GM23338 (cell line): Measurements from ENCODE around the gene FIP1L1. TPM values are rescaled to one million over a fixed set of nuclear protein-coding genes. Genes with fewer than 3 reads are reported as not detected.

ENCODE experiments used
- ATAC-seq: fragments of 200-7000 bp; cut with Tn5 transposase; 3 replicates; pipeline ENCODE4 v1.9.1; 2020
- DNase-seq: peaks from one replicate; pipeline ENCODE4 v3.0.0-alpha.2; 2015; ENCODE audit warnings: low spot score
- H2AFZ ChIP-seq: fragments of 200-600 bp; sonication (generic); 2 replicates; pipeline ENCODE4 v1.8.0; 2016; ENCODE audit warnings: antibody characterized with exemption, mild to moderate bottlenecking, moderate library complexity
- H3F3A ChIP-seq: fragments of 200-600 bp; sonication (generic); replicated peaks from 2 replicates; pipeline ENCODE4 v1.8.0; 2017; ENCODE audit warnings: antibody characterized with exemption, mixed run types, low read depth
- H3K27ac ChIP-seq: fragments of 200-600 bp; sonication (generic); 2 replicates; pipeline ENCODE4 v1.6.1; 2016; ENCODE audit warnings: low read depth
- H3K27me3 ChIP-seq: fragments of 200-600 bp; sonication (generic); 2 replicates; pipeline ENCODE4 v1.8.0; 2016; ENCODE audit warnings: mild to moderate bottlenecking, mixed run types, moderate library complexity; ENCODE audit not compliant: insufficient read depth
- H3K36me3 ChIP-seq: fragments of 200-600 bp; sonication (generic); 2 replicates; pipeline ENCODE4 v1.8.0; 2016; ENCODE audit warnings: mild to moderate bottlenecking; ENCODE audit not compliant: insufficient read depth
- H3K4me1 ChIP-seq: fragments of 200-600 bp; sonication (generic); 2 replicates; pipeline ENCODE4 v1.8.0; 2016; ENCODE audit warnings: mild to moderate bottlenecking, moderate library complexity; ENCODE audit not compliant: insufficient read depth
- H3K4me2 ChIP-seq: fragments of 200-600 bp; sonication (generic); 2 replicates; pipeline ENCODE4 v1.7.1; 2017; ENCODE audit warnings: mixed run types
- H3K4me3 ChIP-seq: fragments of 200-600 bp; sonication (generic); 2 replicates; pipeline ENCODE4 v1.6.1; 2016; ENCODE audit warnings: mixed run types
- H3K79me2 ChIP-seq: fragments of 200-600 bp; sonication (generic); replicated peaks from 2 replicates; pipeline ENCODE4 v1.8.0; 2017; ENCODE audit warnings: mild to moderate bottlenecking; ENCODE audit not compliant: insufficient read depth
- H3K9me2 ChIP-seq: fragments of 200-600 bp; sonication (generic); 2 replicates; pipeline ENCODE4 v1.8.0; 2017; ENCODE audit not compliant: insufficient read depth
- H4K20me1 ChIP-seq: fragments of 200-600 bp; sonication (generic); replicated peaks from 2 replicates; pipeline ENCODE4 v1.8.0; 2017; ENCODE audit warnings: mild to moderate bottlenecking; ENCODE audit not compliant: insufficient read depth
- H3K27ac Mint-ChIP-seq: 2 replicates; pipeline ENCODE4 v1.8.0; 2020; ENCODE audit warnings: inconsistent platforms, mild to moderate bottlenecking, moderate library complexity, mixed read lengths
- H3K27me3 Mint-ChIP-seq: 3 replicates; pipeline ENCODE4 v1.8.0; 2022; ENCODE audit warnings: low read depth, mild to moderate bottlenecking, moderate library complexity, mixed read lengths, inconsistent platforms; ENCODE audit not compliant: insufficient read depth, poor library complexity
- H3K36me3 Mint-ChIP-seq: 3 replicates; pipeline ENCODE4 v1.8.0; 2021; ENCODE audit warnings: low read depth, mild to moderate bottlenecking, inconsistent platforms, moderate library complexity, mixed read lengths
- H3K4me1 Mint-ChIP-seq: 3 replicates; pipeline ENCODE4 v1.8.0; 2020; ENCODE audit warnings: mild to moderate bottlenecking, inconsistent platforms, mixed read lengths
- H3K4me3 Mint-ChIP-seq: 3 replicates; pipeline ENCODE4 v1.8.0; 2021; ENCODE audit warnings: moderate library complexity, mild to moderate bottlenecking, inconsistent platforms, mixed read lengths
- H3K9me3 Mint-ChIP-seq: 3 replicates; pipeline ENCODE4 v1.8.0; 2020; ENCODE audit warnings: moderate library complexity, mild to moderate bottlenecking, inconsistent platforms, mixed read lengths
- POLR2AphosphoS5 ChIP-seq: IDR thresholded peaks from 2 replicates; pipeline ENCODE4 v1.6.1; 2016; ENCODE audit warnings: antibody characterized with exemption, low read depth
- STAT1 ChIP-seq: IDR thresholded peaks from one replicate; pipeline ENCODE4 v1.6.1; 2016; ENCODE audit warnings: antibody characterized with exemption; ENCODE audit not compliant: unreplicated experiment
- ZNF331 ChIP-seq: fragments of 250-450 bp; sonication (Bioruptor Pico); IDR thresholded peaks from 2 replicates; pipeline ENCODE4 v1.5.0; 2020; ENCODE audit warnings: low read depth, mild to moderate bottlenecking, moderate library complexity
- polyA plus RNA-seq: library from polyadenylated mRNA; unstranded; fragments of >200 nt; fragmentation: Nextera tagmentation; extraction: Ambion mirVana; gene quantifications from 2 replicates; pipeline ENCODE4 v1.2.1, GENCODE V29; 2016
- total RNA-seq: library from RNA; depleted of rRNA; stranded (reverse); fragments of >200 nt; shearing (Covaris generic); gene quantifications from 2 replicates; pipeline ENCODE4 v1.2.3, GENCODE V29; 2014
- TF ChIP-seq, protein P1 (sequence below): IDR thresholded peaks from one replicate; pipeline ENCODE4 v1.6.1; 2018; ENCODE audit warnings: antibody characterized with exemption; ENCODE audit not compliant: unreplicated experiment
- TF ChIP-seq, protein P2 (sequence below): IDR thresholded peaks from 2 replicates; pipeline ENCODE4 v1.6.1; 2016; ENCODE audit warnings: antibody characterized with exemption
- TF ChIP-seq, protein P3 (sequence below), 2 experiments: fragments of 200-600 bp in 1 of 2; sonication (generic) in 1 of 2; conservative IDR thresholded peaks; 2 replicates each; pipeline versions ENCODE4 v1.5.1 to v1.6.1; 2016 to 2017; ENCODE audit warnings: antibody characterized with exemption in 2 of 2, low read depth in 2 of 2, mild to moderate bottlenecking in 2 of 2, moderate library complexity in 1 of 2

FIP1L1 gene
- total and polyA plus RNA-seq, 2 experiments from 2014 or later, result 43.3 to 54.0 TPM

DNA sequence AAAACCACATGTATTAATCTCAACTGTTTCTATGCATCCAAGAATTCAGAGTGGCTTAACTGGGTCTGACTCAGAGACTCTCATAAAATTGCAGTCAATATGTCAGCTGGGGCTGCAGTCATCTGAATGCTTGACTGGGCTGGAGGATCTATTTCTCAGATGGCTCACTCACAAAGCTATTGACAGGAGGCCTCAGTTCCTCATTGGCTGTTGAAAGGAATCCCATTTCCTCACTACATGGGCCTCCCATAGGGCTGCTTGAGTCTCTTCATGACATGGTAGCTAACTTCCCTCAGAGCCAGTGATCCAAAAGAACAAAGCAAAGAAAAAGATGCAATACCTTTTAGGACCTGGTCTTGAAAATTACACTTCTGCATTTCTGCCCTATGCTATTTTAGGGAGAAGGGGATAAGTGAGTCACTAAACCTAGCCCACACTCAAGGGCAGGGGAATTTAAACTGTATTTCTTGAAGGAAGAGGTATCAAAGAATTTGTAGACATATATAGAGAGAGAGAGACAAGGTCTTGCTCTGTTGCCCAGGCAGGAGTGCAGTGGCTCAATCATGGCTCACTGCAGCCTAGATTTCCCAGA, 21.4 kb upstream of the FIP1L1 start (continued):
- TF ChIP-seq, protein P1, sequence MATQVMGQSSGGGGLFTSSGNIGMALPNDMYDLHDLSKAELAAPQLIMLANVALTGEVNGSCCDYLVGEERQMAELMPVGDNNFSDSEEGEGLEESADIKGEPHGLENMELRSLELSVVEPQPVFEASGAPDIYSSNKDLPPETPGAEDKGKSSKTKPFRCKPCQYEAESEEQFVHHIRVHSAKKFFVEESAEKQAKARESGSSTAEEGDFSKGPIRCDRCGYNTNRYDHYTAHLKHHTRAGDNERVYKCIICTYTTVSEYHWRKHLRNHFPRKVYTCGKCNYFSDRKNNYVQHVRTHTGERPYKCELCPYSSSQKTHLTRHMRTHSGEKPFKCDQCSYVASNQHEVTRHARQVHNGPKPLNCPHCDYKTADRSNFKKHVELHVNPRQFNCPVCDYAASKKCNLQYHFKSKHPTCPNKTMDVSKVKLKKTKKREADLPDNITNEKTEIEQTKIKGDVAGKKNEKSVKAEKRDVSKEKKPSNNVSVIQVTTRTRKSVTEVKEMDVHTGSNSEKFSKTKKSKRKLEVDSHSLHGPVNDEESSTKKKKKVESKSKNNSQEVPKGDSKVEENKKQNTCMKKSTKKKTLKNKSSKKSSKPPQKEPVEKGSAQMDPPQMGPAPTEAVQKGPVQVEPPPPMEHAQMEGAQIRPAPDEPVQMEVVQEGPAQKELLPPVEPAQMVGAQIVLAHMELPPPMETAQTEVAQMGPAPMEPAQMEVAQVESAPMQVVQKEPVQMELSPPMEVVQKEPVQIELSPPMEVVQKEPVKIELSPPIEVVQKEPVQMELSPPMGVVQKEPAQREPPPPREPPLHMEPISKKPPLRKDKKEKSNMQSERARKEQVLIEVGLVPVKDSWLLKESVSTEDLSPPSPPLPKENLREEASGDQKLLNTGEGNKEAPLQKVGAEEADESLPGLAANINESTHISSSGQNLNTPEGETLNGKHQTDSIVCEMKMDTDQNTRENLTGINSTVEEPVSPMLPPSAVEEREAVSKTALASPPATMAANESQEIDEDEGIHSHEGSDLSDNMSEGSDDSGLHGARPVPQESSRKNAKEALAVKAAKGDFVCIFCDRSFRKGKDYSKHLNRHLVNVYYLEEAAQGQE, result no peak

DNA sequence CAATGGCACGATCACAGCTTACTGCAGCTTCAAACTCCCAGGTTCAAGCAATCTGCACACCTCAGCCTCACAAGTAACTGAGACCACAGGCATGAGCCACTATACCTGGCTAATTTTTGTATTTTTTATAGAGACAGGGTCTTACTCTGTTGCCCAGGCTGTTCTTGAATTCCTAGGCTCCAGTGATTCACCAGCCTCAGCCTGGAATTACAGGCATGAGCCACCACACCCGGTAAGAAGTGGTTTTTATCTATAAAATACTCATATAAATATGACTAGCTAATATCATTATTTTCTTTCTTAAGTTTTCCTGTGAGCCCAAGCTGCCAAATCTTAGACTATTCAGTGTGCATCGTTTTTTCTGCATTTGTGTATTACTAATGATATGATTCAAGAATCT, 16.0 kb upstream of the FIP1L1 start:
- Histone ChIP-seq H3K27me3 (no peaks in the 10 kb centered on the region), H4K20me1 (no peaks in the 10 kb centered on the region), H3K9me2 (peaks cover 2% of the 10 kb centered on the region; the same call in 1 of the 2 replicates), H3K4me3 (no peak overlapping the region), H3K27ac (no peak overlapping the region), H3K36me3 (no peaks in the 10 kb centered on the region), H2AFZ (no peak overlapping the region), H3K4me2 (no peak overlapping the region), H3K4me1 (peaks cover 12% of the 10 kb centered on the region; the same call in 1 of the 2 replicates), H3K79me2 (peaks cover 21% of the 10 kb centered on the region), H3F3A (no peaks in the 10 kb centered on the region)
- Mint-ChIP-seq H3K4me3 (no peak overlapping the region), H3K27me3 (peaks cover 5% of the 10 kb centered on the region), H3K9me3 (no peaks in the 10 kb centered on the region; the same call in 2 of the 3 replicates), H3K4me1 (peaks cover 8% of the 10 kb centered on the region), H3K36me3 (peaks cover 1% of the 10 kb centered on the region; the same call in 1 of the 3 replicates), H3K27ac (no peak overlapping the region)
- ATAC-seq, result no peak
- no peak for DNase-seq
- TF ChIP-seq, protein P2, sequence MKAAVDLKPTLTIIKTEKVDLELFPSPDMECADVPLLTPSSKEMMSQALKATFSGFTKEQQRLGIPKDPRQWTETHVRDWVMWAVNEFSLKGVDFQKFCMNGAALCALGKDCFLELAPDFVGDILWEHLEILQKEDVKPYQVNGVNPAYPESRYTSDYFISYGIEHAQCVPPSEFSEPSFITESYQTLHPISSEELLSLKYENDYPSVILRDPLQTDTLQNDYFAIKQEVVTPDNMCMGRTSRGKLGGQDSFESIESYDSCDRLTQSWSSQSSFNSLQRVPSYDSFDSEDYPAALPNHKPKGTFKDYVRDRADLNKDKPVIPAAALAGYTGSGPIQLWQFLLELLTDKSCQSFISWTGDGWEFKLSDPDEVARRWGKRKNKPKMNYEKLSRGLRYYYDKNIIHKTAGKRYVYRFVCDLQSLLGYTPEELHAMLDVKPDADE, result no peak
- TF ChIP-seq, protein P3, sequence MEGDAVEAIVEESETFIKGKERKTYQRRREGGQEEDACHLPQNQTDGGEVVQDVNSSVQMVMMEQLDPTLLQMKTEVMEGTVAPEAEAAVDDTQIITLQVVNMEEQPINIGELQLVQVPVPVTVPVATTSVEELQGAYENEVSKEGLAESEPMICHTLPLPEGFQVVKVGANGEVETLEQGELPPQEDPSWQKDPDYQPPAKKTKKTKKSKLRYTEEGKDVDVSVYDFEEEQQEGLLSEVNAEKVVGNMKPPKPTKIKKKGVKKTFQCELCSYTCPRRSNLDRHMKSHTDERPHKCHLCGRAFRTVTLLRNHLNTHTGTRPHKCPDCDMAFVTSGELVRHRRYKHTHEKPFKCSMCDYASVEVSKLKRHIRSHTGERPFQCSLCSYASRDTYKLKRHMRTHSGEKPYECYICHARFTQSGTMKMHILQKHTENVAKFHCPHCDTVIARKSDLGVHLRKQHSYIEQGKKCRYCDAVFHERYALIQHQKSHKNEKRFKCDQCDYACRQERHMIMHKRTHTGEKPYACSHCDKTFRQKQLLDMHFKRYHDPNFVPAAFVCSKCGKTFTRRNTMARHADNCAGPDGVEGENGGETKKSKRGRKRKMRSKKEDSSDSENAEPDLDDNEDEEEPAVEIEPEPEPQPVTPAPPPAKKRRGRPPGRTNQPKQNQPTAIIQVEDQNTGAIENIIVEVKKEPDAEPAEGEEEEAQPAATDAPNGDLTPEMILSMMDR (conservative IDR thresholded peaks at IDR 0.05; ENCODE audit: low read depth in 2 of 2), result no peak
- TF ChIP-seq, protein P1, result no peak
- TF ChIP-seq STAT1 (no peak), POLR2AphosphoS5 (no peak), ZNF331 (CRISPR knock-in tag) (no peak)
